HG02623 (cell line): ENCODE data around the gene SPTY2D1.
"Not testable (repeated sequence)": the region's sequence is repeated elsewhere in the genome, so short reads cannot be mapped to it uniquely, and the experiment has no call there.

Experiments used
- ATAC-seq: cut with Tn5 transposase; IDR thresholded peaks from one replicate; pipeline ENCODE4 v1.9.1; 2021; ENCODE audit warnings: moderate library complexity; ENCODE audit not compliant: unreplicated experiment

Gene SPTY2D1

GRCh38 chr11:18618342-18619025 lies 15.7 kb downstream of the SPTY2D1 start:
- ATAC-seq, result no peak

GRCh38 chr11:18617688-18618341 lies 16.3 kb downstream of the SPTY2D1 start:
- ATAC-seq, result no peak

GRCh38 chr11:18615628-18616392 lies 18.3 kb downstream of the SPTY2D1 start:
- ATAC-seq, result peak; percentile 84

- no peak for ATAC-seq
These were observed 19.5 kb downstream of the SPTY2D1 start for GRCh38 chr11:18614667-18615066.

- ATAC-seq, result no peak
These were observed 21.7 kb downstream of the SPTY2D1 start for GRCh38 chr11:18612394-18612793.

GRCh38 chr11:18611196-18611595 lies 22.9 kb downstream of the SPTY2D1 start:
- no peak for ATAC-seq

GRCh38 chr11:18608376-18608775 lies 25.8 kb downstream of the SPTY2D1 start:
- ATAC-seq, result no peak

GRCh38 chr11:18600915-18601569 lies 33.1 kb downstream of the SPTY2D1 start:
- ATAC-seq, result no peak

- ATAC-seq, result no peak
These were observed 34.4 kb downstream of the SPTY2D1 start, which contains the start of gene MISFA for GRCh38 chr11:18599739-18600230. MISFA (plus strand) TSS chr11:18599789; CDS start chr11:18599929, 140 bp downstream.

- ATAC-seq, result no peak
These were observed 39.0 kb downstream of the SPTY2D1 start for GRCh38 chr11:18594999-18595749.

- not testable (repeated sequence) for ATAC-seq
These were observed 40.1 kb downstream of the SPTY2D1 start for GRCh38 chr11:18594088-18594487.

GRCh38 chr11:18590571-18590970 lies 43.6 kb downstream of the SPTY2D1 start:
- ATAC-seq, result no peak

GRCh38 chr11:18588297-18589252 lies 45.6 kb downstream of the SPTY2D1 start, which contains the start of gene UEVLD:
UEVLD (minus strand) TSS chr11:18588734; CDS start chr11:18588654, 80 bp downstream.
- ATAC-seq, result peak; percentile 73

GRCh38 chr11:18581825-18582224 lies 52.3 kb downstream of the SPTY2D1 start:
- ATAC-seq, result no peak

- no peak for ATAC-seq
These were observed 53.9 kb downstream of the SPTY2D1 start for GRCh38 chr11:18580113-18580766.

GRCh38 chr11:18578975-18579598 lies 55.1 kb downstream of the SPTY2D1 start:
- ATAC-seq, result no peak

- no peak for ATAC-seq
These were observed 58.8 kb downstream of the SPTY2D1 start for GRCh38 chr11:18575361-18575760.

- ATAC-seq, result no peak
These were observed 67.1 kb downstream of the SPTY2D1 start for GRCh38 chr11:18567081-18567480.
